K562 (cell line): ENCODE data around the gene NOL4L. TPM values are rescaled to one million over a fixed set of nuclear protein-coding genes. Genes with fewer than 3 reads are reported as not detected.

ENCODE experiments used
- CBFA2T3 ChIP-seq: fragments of 450-650 bp; IDR thresholded peaks from 2 replicates; pipeline ENCODE4 v1.6.1; 2017
- CXXC5 ChIP-seq: fragments of 250-450 bp; sonication (Bioruptor Pico); IDR thresholded peaks from 2 replicates; pipeline ENCODE4 v1.8.0; 2022; ENCODE audit warnings: inconsistent platforms, mild to moderate bottlenecking, moderate library complexity
- E2F1 ChIP-seq: sonication (generic); formaldehyde crosslinking; IDR thresholded peaks from 2 replicates; pipeline ENCODE4 v1.8.1; 2023; ENCODE audit warnings: mild to moderate bottlenecking, missing genetic modification reagents, moderate library complexity
- FOXJ2 ChIP-seq: fragments of 200-800 bp; sonication (Bioruptor generic); IDR thresholded peaks from 2 replicates; pipeline ENCODE4 v1.6.1; 2016; ENCODE audit warnings: missing genetic modification characterization, missing compliant biosample characterization
- FOXK2 ChIP-seq, 2 experiments: fragments of 450-650 bp; IDR thresholded peaks in 1 of 2; conservative IDR thresholded peaks in 1 of 2; 2 replicates each; pipeline ENCODE4 v1.6.1; 2016; ENCODE audit warnings: low read depth in 2 of 2, mild to moderate bottlenecking in 1 of 2
- HIVEP1 ChIP-seq: fragments of 250-450 bp; sonication (Bioruptor Pico); IDR thresholded peaks from 2 replicates; pipeline ENCODE4 v1.4.0; 2020; ENCODE audit warnings: mild to moderate bottlenecking
- L3MBTL2 ChIP-seq: fragments of 450-650 bp; IDR thresholded peaks from 2 replicates; pipeline ENCODE4 v1.6.1; 2016; ENCODE audit warnings: mild to moderate bottlenecking, moderate library complexity
- MAX ChIP-seq: sonication (generic); formaldehyde crosslinking; IDR thresholded peaks from 2 replicates; pipeline ENCODE4 v1.9.0; 2022; ENCODE audit warnings: mild to moderate bottlenecking, missing genetic modification reagents
- MEF2D ChIP-seq: conservative IDR thresholded peaks from 2 replicates; pipeline ENCODE4 v1.6.1; 2016; ENCODE audit warnings: low read depth, missing genetic modification characterization, missing compliant biosample characterization
- MTA3 ChIP-seq: fragments of 450-650 bp; formaldehyde crosslinking; IDR thresholded peaks from 2 replicates; pipeline ENCODE4 v1.6.1; 2017; ENCODE audit warnings: mild to moderate bottlenecking, borderline replicate concordance
- POLR2A ChIP-seq: fragments of 450-650 bp; conservative IDR thresholded peaks from 2 replicates; pipeline ENCODE4 v1.6.1; 2016
- SMC3 ChIP-seq: conservative IDR thresholded peaks from 2 replicates; pipeline ENCODE4 v1.6.1; 2011; ENCODE audit warnings: low read depth, low read length, improper control_type of control experiment; ENCODE audit not compliant: insufficient read depth
- TEAD4 ChIP-seq, 2 experiments: sonication (generic) in 1 of 2; formaldehyde crosslinking in 1 of 2; IDR thresholded peaks; 2 replicates each; pipeline versions ENCODE4 v1.6.1 to v1.8.0; 2012 to 2022; ENCODE audit warnings: borderline replicate concordance in 1 of 2, inconsistent platforms in 1 of 2, low read length in 1 of 2, mild to moderate bottlenecking in 1 of 2, missing genetic modification reagents in 1 of 2
- VEZF1 ChIP-seq: fragments of 200-800 bp; sonication (Bioruptor generic); IDR thresholded peaks from 2 replicates; pipeline ENCODE4 v1.6.1; 2017; ENCODE audit warnings: missing genetic modification characterization, missing compliant biosample characterization
- ZFP36 ChIP-seq: fragments of 150-350 bp; IDR thresholded peaks from 2 replicates; pipeline ENCODE4 v1.6.1; 2018; ENCODE audit warnings: low read length, low read depth; ENCODE audit not compliant: partially characterized antibody
- ZFP91 ChIP-seq: sonication (generic); formaldehyde crosslinking; IDR thresholded peaks from 2 replicates; pipeline ENCODE4 v1.8.0; 2022; ENCODE audit warnings: mild to moderate bottlenecking, missing genetic modification reagents
- ZNF586 ChIP-seq: fragments of 450-650 bp; formaldehyde crosslinking; conservative IDR thresholded peaks from 2 replicates; pipeline ENCODE4 v1.4.0; 2020; ENCODE audit warnings: mild to moderate bottlenecking, moderate library complexity
- ZNF696 ChIP-seq: fragments of 250-450 bp; sonication (Bioruptor Pico); conservative IDR thresholded peaks from 2 replicates; pipeline ENCODE4 v1.4.0; 2020; ENCODE audit warnings: mild to moderate bottlenecking, moderate library complexity
- ZNF740 ChIP-seq, 3 experiments: fragments of 200-800 bp in 1 of 3; sonication (Bioruptor generic) in 1 of 3; sonication (generic) in 1 of 3; formaldehyde crosslinking in 1 of 3; IDR thresholded peaks; 2 replicates each; pipeline versions ENCODE4 v1.6.1 to v1.8.0; 2016 to 2022; ENCODE audit warnings: mild to moderate bottlenecking in 2 of 3, missing compliant biosample characterization in 2 of 3, missing genetic modification characterization in 2 of 3, missing genetic modification reagents in 1 of 3
- ZNF778 ChIP-seq: fragments of 450-650 bp; formaldehyde crosslinking; IDR thresholded peaks from 2 replicates; pipeline ENCODE4 v1.4.0; 2020; ENCODE audit warnings: mild to moderate bottlenecking, moderate library complexity
- polyA plus RNA-seq, 8 experiments: library from polyadenylated mRNA; depleted of rRNA in 4 of 8; stranded (reverse) in 5 of 8; unstranded in 3 of 8; fragments of >200 nt; fragmentation: Nextera tagmentation in 2 of 8; fragmentation: Illumina TruSeq in 1 of 8; extraction: Ambion mirVana in 2 of 8; extraction: Trizol in 1 of 8; gene quantifications; 2 replicates each; pipeline versions ENCODE4 v1.2.1 to v1.2.3, GENCODE V29; 2011 to 2014; ENCODE audit warnings: inconsistent platforms in 1 of 8, missing spikeins in 1 of 8
- total RNA-seq, 7 experiments: library from RNA; depleted of rRNA in 6 of 7; stranded (reverse); fragments of >200 nt in 6 of 7; fragmentation: Illumina TruSeq in 2 of 7; extraction: Trizol in 2 of 7; gene quantifications; 2 replicates each; pipeline versions ENCODE4 v1.2.1 to v1.2.3, GENCODE V29; 2011 to 2021; ENCODE audit warnings: low replicate concordance in 1 of 7

The NOL4L gene
- total and polyA plus RNA-seq, 9 of the 15 experiments (the other 6 are each of a cell fraction or from before 2014, with no cell fraction given), result 5.1 to 36.2 (median 13.6) TPM

GRCh38 chr20:32510601-32511357 lies 74.4 kb downstream of the NOL4L start (continued):
- TF ChIP-seq MTA3, result 0 out of 2 replicates have a peak, but pooled peaks have one; percentile 65
- TF ChIP-seq TEAD4 (IDR thresholded peaks at IDR 0.05; ENCODE audit: low read length), result peak; percentile 89
- no peak for TF ChIP-seq TEAD4 (CRISPR knock-in tag; IDR thresholded peaks at IDR 0.05; ENCODE audit: borderline replicate concordance)
- TF ChIP-seq VEZF1 (CRISPR knock-in tag), result peak; percentile 65
- no peak for TF ChIP-seq POLR2A
- TF ChIP-seq MAX (CRISPR knock-in tag), result no peak
- TF ChIP-seq CBFA2T3, result peak; percentile 94
- TF ChIP-seq ZNF696, result no peak
- peak; percentile 22 for TF ChIP-seq ZFP36
- no peak for TF ChIP-seq SMC3
- 0 out of 4 replicates have a peak, but pooled peaks of 1 of the 2 experiments have one; percentile 31 for TF ChIP-seq FOXK2 (conservative IDR thresholded peaks at IDR 0.05 in 1 of 2, IDR thresholded peaks at IDR 0.05 in 1 of 2; ENCODE audit: low read depth in 2 of 2)
- no peak for TF ChIP-seq HIVEP1
- no peak for TF ChIP-seq ZNF586 (CRISPR knock-in tag)
- peak; percentile 69; the same call in 1 of the 2 replicates for TF ChIP-seq FOXJ2 (tag)
- peak; percentile 55; the same call in 1 of the 2 replicates for TF ChIP-seq L3MBTL2
- TF ChIP-seq CXXC5 (CRISPR knock-in tag), result peak; percentile 84
- no peak for TF ChIP-seq ZNF740 (CRISPR knock-in tag; IDR thresholded peaks at IDR 0.05)
- TF ChIP-seq ZNF740 (tag; IDR thresholded peaks at IDR 0.05), result no peak
- no peak for TF ChIP-seq ZFP91 (CRISPR knock-in tag)
- peak; percentile 37; the same call in 1 of the 2 replicates for TF ChIP-seq MEF2D
- no peak for TF ChIP-seq ZNF778 (CRISPR knock-in tag)
- TF ChIP-seq E2F1 (CRISPR knock-in tag), result no peak
